Measurements from ENCODE around the gene ABAT. TPM values are rescaled to one million over a fixed set of nuclear protein-coding genes. Genes with fewer than 3 reads are reported as not detected.

The ABAT gene
- total RNA-seq, 1 experiment from 2014 or later, result 7.3 TPM

DNA sequence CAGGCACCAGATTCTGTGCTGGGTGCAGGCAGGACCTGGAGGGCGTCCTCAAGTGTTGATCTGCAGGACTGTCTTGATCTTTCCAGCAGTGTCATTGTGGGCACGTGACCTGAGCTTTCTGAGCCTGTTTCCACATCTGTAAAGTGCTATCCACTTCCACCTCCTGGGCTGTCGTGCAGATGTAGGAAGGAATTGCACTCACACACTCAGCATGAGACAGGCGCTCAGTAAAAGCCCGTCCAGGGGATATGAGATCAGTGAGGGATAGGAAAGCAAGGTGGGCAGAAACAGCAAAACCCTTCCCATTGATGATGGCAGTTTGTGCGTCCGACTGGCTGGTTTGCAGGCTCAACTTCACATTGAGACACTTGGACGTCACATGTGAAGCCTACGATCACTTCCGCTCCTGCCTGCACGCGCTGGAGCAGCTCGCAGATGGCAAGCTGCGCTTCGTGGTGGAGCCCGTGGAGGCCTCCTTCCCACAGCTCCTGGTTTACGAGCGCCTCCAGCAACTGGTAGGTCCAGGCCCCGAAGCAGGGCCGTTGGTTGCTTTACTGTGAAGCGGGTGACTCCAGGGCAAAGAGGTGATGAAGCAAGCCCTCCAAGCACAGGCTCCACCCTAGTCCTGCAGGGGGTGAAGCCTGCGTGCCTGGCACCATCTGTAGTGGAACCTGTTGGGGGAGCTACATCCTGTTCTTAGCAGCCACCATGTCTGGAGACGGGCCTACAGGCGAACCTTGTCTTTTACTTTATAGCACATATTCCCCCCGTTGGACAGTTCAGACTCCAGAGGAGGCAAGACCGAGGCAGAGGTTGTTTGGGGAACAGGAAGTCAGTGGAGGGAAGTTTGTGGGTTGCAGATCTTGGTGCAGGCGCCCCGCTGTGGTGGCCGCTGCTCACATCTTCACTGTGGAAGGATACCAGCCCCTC, 29.9 kb upstream of the ABAT start:
- no peak overlapping the region for H2BK20ac ChIP-seq (ENCODE audit: low read depth, low read length, poor library complexity, severe bottlenecking)
- H2AK5ac ChIP-seq (ENCODE audit: insufficient read length, low read length), result no peak overlapping the region
- H4K91ac ChIP-seq (ENCODE audit: insufficient read length, low read depth, low read length), result no peak overlapping the region
- no CpG with 5 or more reads among the region's 29 CpGs for WGBS (ENCODE audit: extremely low coverage, insufficient read length, low lambda C conversion rate)
- no peak overlapping the region for H4K8ac ChIP-seq (replicated peaks; ENCODE audit: insufficient read length, low read depth, low read length)
- no peak overlapping the region for H3K4ac ChIP-seq (ENCODE audit: low read depth, low read length)
- no peak overlapping the region for H3K14ac ChIP-seq (ENCODE audit: insufficient read depth, low read length)
- no peak overlapping the region for H3K23ac ChIP-seq (ENCODE audit: insufficient read length, low read depth, low read length)
- no peak overlapping the region for H3K56ac ChIP-seq (ENCODE audit: insufficient read length, low read depth, low read length)
- no peak overlapping the region for H3K18ac ChIP-seq (ENCODE audit: insufficient read length, low read depth, low read length)
- DNase-seq, result no peak
- H2AFZ ChIP-seq (ENCODE audit: low read length), result no peak overlapping the region
- no peak for TF ChIP-seq CTCF (conservative IDR thresholded peaks at IDR 0.05)
- H3K4me1 ChIP-seq (ENCODE audit: insufficient read depth, low read length), result no peaks in the 10 kb centered on the region
- no peak overlapping the region for H3K4me3 Mint-ChIP-seq
- no peak overlapping the region for H2BK15ac ChIP-seq (ENCODE audit: low read depth, low read length)
- no peak overlapping the region for H3K4me2 ChIP-seq (ENCODE audit: insufficient read depth, insufficient read length, low read length)
- no peaks in the 10 kb centered on the region for H3K79me2 ChIP-seq (ENCODE audit: insufficient read depth, low read length)
- H3K27me3 ChIP-seq (ENCODE audit: insufficient read depth, low read length), result no peaks in the 10 kb centered on the region
- no peak overlapping the region for H4K5ac ChIP-seq (ENCODE audit: insufficient read length, low read depth, low read length)
- no peak overlapping the region for H2BK5ac ChIP-seq (ENCODE audit: insufficient read length, low read length)
- H3K4me1 Mint-ChIP-seq, result no peaks in the 10 kb centered on the region
- H3K27ac Mint-ChIP-seq, result peak overlapping the region in 1 of 3 experiments; percentile 46; a peak in 1 of 7 replicates
- no peak overlapping the region for H3K9ac ChIP-seq (ENCODE audit: extremely low read depth, insufficient read length, low read length)
- H3K27ac ChIP-seq (ENCODE audit: insufficient read length, low read depth, low read length), result no peak overlapping the region
- no peaks in the 10 kb centered on the region for H3K79me1 ChIP-seq (ENCODE audit: insufficient read depth, low read depth, low read length, poor library complexity, severe bottlenecking)
- peaks cover 74 to 90% (median 90%) of the 10 kb centered on the region in 3 experiments; a peak in 6 of 7 replicates for H3K36me3 Mint-ChIP-seq (ENCODE audit: insufficient read depth in 1 of 3, low read depth in 3 of 3)
- no peak overlapping the region for H2BK12ac ChIP-seq (ENCODE audit: insufficient read length, low read depth, low read length)
- no peaks in the 10 kb centered on the region for H4K20me1 ChIP-seq (ENCODE audit: control insufficient read depth, insufficient read depth, insufficient read length)
- no peaks in the 10 kb centered on the region for H3K23me2 ChIP-seq (ENCODE audit: insufficient read length, low read depth, low read length, poor library complexity, severe bottlenecking)
- no peaks in the 10 kb centered on the region for H3K27me3 Mint-ChIP-seq (ENCODE audit: low read depth)
- no peaks in the 10 kb centered on the region for H3K9me3 ChIP-seq (ENCODE audit: control insufficient read depth, low read depth, low read length)
- no peak overlapping the region for H3T11ph ChIP-seq (ENCODE audit: low read length)
- H2BK120ac ChIP-seq (ENCODE audit: low read depth, low read length, poor library complexity, severe bottlenecking), result no peak overlapping the region
- no peaks in the 10 kb centered on the region for H3K9me3 Mint-ChIP-seq
